CD4-positive, alpha-beta memory T cell (primary cell): ENCODE results near the gene CUEDC1. TPM values are rescaled to one million over a fixed set of nuclear protein-coding genes. Genes with fewer than 3 reads are reported as not detected.

Experiments
- CTCF ChIA-PET: fragments of 350-600 bp; sonication (Branson Sonifier 250); formaldehyde crosslinking; loops from one replicate; lab custom pipeline; 2021; ENCODE audit warnings: inconsistent platforms; ENCODE audit not compliant: partially characterized antibody; lab: Charles Lee
- POLR2A ChIA-PET: fragments of 350-600 bp; sonication (Branson Sonifier 250); formaldehyde crosslinking; loops from one replicate; lab custom pipeline; 2021; ENCODE audit not compliant: partially characterized antibody; lab: Charles Lee
- DNase-seq, 5 donors: peaks; one replicate each; pipeline versions ENCODE4 v3.0.0 to v3.0.0-alpha.2; 2020 to 2022; ENCODE audit warnings: mixed read lengths in 1 of 5
- H3K27ac ChIP-seq: one replicate; pipeline ENCODE4 v1.7.0; 2013; ENCODE audit warnings: low read depth, low read length
- H3K27me3 ChIP-seq: 2 replicates; pipeline ENCODE4 v1.7.0; 2013; ENCODE audit warnings: mild to moderate bottlenecking, low read length, moderate library complexity; ENCODE audit not compliant: insufficient read depth
- H3K36me3 ChIP-seq: 2 replicates; pipeline ENCODE4 v1.7.0; 2013; ENCODE audit warnings: mild to moderate bottlenecking, low read length, moderate library complexity; ENCODE audit not compliant: insufficient read depth
- H3K4me1 ChIP-seq: 2 replicates; pipeline ENCODE4 v1.7.0; 2013; ENCODE audit warnings: mild to moderate bottlenecking, low read length, moderate library complexity; ENCODE audit not compliant: insufficient read depth
- H3K4me3 ChIP-seq, 2 donors: one replicate each; pipeline ENCODE4 v1.7.0; 2013; ENCODE audit warnings: low read length in 2 of 2, mild to moderate bottlenecking in 1 of 2
- H3K9me3 ChIP-seq, 2 donors: one replicate each; pipeline ENCODE4 v1.7.0; 2013; ENCODE audit warnings: low read length in 2 of 2, control low read depth in 1 of 2; ENCODE audit not compliant: control insufficient read depth in 1 of 2
- H3K27ac Mint-ChIP-seq, 7 donors: one replicate each; pipeline ENCODE4 v1.8.0; 2020 to 2021; ENCODE audit warnings: mixed read lengths in 7 of 7, mild to moderate bottlenecking in 6 of 7, inconsistent platforms in 3 of 7, moderate library complexity in 3 of 7
- H3K27me3 Mint-ChIP-seq, 2 donors: one replicate each; pipeline ENCODE4 v1.8.0; 2020 to 2021; ENCODE audit warnings: mixed read lengths in 2 of 2
- H3K36me3 Mint-ChIP-seq, 2 donors: one replicate each; pipeline ENCODE4 v1.8.0; 2020 to 2021; ENCODE audit warnings: mixed read lengths in 2 of 2, inconsistent platforms in 1 of 2, mild to moderate bottlenecking in 1 of 2
- H3K4me1 Mint-ChIP-seq, 4 donors: one replicate each; pipeline ENCODE4 v1.8.0; 2020 to 2021; ENCODE audit warnings: mixed read lengths in 4 of 4, mild to moderate bottlenecking in 1 of 4
- H3K4me3 Mint-ChIP-seq, 8 donors: one replicate each; pipeline ENCODE4 v1.8.0; 2020 to 2021; ENCODE audit warnings: mixed read lengths in 8 of 8, mild to moderate bottlenecking in 7 of 8, moderate library complexity in 6 of 8, inconsistent platforms in 3 of 8
- H3K9me3 Mint-ChIP-seq, 8 donors: one replicate each; pipeline ENCODE4 v1.8.0; 2020 to 2021; ENCODE audit warnings: mixed read lengths in 8 of 8, mild to moderate bottlenecking in 5 of 8, inconsistent platforms in 3 of 8, moderate library complexity in 1 of 8
- intact Hi-C: fragments of 100-400 bp; cut with micrococcal nuclease; formaldehyde crosslinking; loops from one replicate; pipeline ENCODE4 v1.15.1; 2023
- polyA plus RNA-seq, 2 donors: library from polyadenylated mRNA; unstranded; fragments of 300-500 nt; fragmentation: Illumina TruSeq; gene quantifications; one replicate each; pipeline ENCODE4 v1.2.3, GENCODE V29; 2021
- total RNA-seq, 2 experiments: library from RNA; stranded (reverse); gene quantifications; one replicate each; pipeline ENCODE4 v1.2.3, GENCODE V29; 2021

The CUEDC1 gene
- total and polyA plus RNA-seq, 4 experiments from 2014 or later: 0.61 to 0.90 TPM; not detected in 2

DNA sequence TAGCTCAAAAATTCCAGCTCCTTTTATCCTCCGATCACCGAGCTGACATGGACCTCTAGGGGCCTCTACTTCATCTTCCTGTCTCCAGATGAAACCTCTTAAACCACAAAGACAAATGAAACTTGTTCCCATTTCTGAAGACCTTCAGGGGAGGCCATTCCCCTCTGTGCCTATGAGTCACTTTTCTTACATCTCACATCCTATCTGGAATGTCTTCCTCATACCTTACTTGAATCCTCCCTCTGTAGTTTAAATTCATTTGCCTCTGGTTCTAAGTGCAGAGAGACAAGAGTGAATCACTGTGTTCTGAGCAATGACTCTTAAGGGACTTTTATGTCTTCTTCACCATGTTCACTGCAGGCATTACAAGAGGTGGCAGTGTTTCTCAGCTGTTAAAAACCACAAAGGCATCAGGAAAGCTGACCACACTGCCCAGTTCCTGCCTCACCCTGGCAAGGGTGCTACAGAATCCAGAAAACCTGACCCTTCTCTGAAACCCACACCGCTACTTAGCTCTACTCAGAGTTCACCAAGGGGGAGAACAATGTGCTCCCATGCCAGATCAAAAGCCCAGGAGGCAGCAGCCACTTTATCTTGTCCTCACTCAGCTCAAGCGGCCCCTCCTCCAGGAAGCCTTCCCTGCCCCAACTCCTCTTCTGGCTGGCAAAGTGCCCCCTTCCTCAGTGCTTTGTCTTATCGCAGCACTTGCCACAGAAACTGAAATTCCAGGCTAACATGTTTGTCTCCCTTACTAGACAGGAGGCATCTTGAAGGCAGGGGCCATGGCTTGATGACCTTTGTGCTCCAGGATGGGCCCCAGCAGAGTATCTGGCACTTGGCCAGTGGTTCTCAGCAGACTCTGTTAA is 6.4 kb downstream of the CUEDC1 start:
- Histone ChIP-seq H3K27ac (no peak overlapping the region), H3K27me3 (no peaks in the 10 kb centered on the region), H3K36me3 (no peaks in the 10 kb centered on the region), H3K4me1 (peaks cover 18% of the 10 kb centered on the region), H3K4me3 (no peak overlapping the region), H3K9me3 (no peaks in the 10 kb centered on the region)
- intact Hi-C loops: loop anchor here (5.0 kb wide), 1 partner anchor 56 kb away; no protein-coding TSS in a partner anchor
- CTCF ChIA-PET: interaction anchor here (0.7 to 2.3 kb wide), 7 partner anchors 8 to 56 kb away, joined by 3 to 10 read pairs (median 4); no protein-coding TSS in a partner anchor
- Mint-ChIP-seq H3K4me3 (peak overlapping the region in 3 of 8 donors; percentile 22 to 33 (median 23)), H3K27ac (peak overlapping the region in 1 of 7 donors; percentile 57), H3K36me3 (peaks cover 0 to 2% of the 10 kb centered on the region in 2 donors), H3K27me3 (peaks cover 0 to 2% of the 10 kb centered on the region in 2 donors), H3K9me3 (no peaks in the 10 kb centered on the region), H3K4me1 (peaks cover 17 to 37% (median 24%) of the 10 kb centered on the region in 4 donors)
- POLR2A ChIA-PET: no interaction called here
- no peak for DNase-seq

DNA sequence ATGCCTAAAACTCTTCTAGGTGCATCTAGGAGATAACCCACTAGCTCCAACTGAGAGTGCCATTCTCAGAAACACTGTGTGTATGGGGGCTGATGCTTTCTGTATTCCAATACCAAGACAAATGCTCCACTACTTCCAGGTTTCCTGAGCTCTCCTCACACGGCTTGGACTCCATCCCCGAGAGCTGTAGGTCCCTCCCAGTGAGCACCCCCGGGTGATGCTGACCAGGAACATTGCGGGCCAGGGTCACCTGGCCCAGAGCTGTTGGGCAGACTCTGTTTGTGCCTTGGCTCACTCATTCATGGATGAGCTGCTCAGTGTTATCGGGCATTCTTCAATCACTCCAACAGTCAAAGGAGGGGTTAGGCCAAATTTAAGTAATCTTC is 7.0 kb downstream of the CUEDC1 start:
- no peak overlapping the region for H3K27ac Mint-ChIP-seq
- H3K27ac ChIP-seq: no peak overlapping the region
- H3K4me1 ChIP-seq: peaks cover 18% of the 10 kb centered on the region
- H3K27me3 ChIP-seq: no peaks in the 10 kb centered on the region
- CTCF ChIA-PET: interaction anchor here (0.7 to 2.3 kb wide), 10 partner anchors 8 to 252 kb away, joined by 3 to 10 read pairs (median 4); no protein-coding TSS in a partner anchor
- no peak for DNase-seq
- intact Hi-C loops: loop anchor here (5.0 kb wide), 1 partner anchor 56 kb away; no protein-coding TSS in a partner anchor
- H3K27me3 Mint-ChIP-seq: peaks cover 0 to 2% of the 10 kb centered on the region in 2 donors
- H3K36me3 ChIP-seq: no peaks in the 10 kb centered on the region
- no peak overlapping the region for H3K4me3 ChIP-seq
- H3K4me1 Mint-ChIP-seq: peaks cover 17 to 37% (median 20%) of the 10 kb centered on the region in 4 donors
- H3K9me3 ChIP-seq: no peaks in the 10 kb centered on the region
- H3K9me3 Mint-ChIP-seq: no peaks in the 10 kb centered on the region
- POLR2A ChIA-PET: no interaction called here
- H3K4me3 Mint-ChIP-seq: peak overlapping the region in 2 of 8 donors; percentile 23 to 33
- peaks cover 0 to 2% of the 10 kb centered on the region in 2 donors for H3K36me3 Mint-ChIP-seq

DNA sequence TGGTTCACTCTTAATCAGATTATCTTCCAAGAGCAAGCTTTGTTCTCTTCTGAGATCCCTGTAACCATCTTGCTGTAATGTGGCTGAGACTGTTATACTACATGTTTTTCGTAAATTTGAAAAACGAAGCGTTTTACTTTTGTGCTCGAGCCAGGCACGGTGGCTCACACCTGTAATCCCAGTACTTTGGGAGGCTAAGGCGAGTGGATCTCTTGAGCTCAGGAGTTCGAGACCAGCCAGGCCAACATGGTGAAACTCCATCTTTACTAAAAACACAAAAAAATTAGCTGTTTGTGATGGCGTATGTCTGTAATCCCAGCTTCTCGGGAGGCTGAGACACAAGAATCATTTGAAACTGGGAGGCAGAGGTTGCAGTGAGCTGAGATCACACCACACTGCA is 7.8 kb downstream of the CUEDC1 start:
- Mint-ChIP-seq H3K4me1 (peaks cover 17 to 37% (median 20%) of the 10 kb centered on the region in 4 donors), H3K27me3 (peaks cover 0 to 2% of the 10 kb centered on the region in 2 donors), H3K36me3 (peaks cover 0 to 2% of the 10 kb centered on the region in 2 donors), H3K4me3 (peak overlapping the region; percentile 86 to 99 (median 92)), H3K9me3 (no peaks in the 10 kb centered on the region), H3K27ac (peak overlapping the region in 1 of 7 donors; percentile 44)
- Histone ChIP-seq H3K4me1 (peaks cover 18% of the 10 kb centered on the region), H3K27ac (no peak overlapping the region), H3K27me3 (no peaks in the 10 kb centered on the region), H3K9me3 (no peaks in the 10 kb centered on the region), H3K36me3 (no peaks in the 10 kb centered on the region), H3K4me3 (no peak overlapping the region)
- intact Hi-C loops: loop anchor here (5.0 kb wide), 1 partner anchor 55 kb away; no protein-coding TSS in a partner anchor
- ChIA-PET CTCF (interaction anchor here (0.8 to 2.3 kb wide), 12 partner anchors 9 to 302 kb away, joined by 3 to 10 read pairs (median 4); no protein-coding TSS in a partner anchor), POLR2A (interaction anchor here (1.0 to 1.2 kb wide), 3 partner anchors 8 to 95 kb away, joined by 3 read pairs; partner anchors contain the start of genes CUEDC1 and SRSF1)
- no peak for DNase-seq

DNA sequence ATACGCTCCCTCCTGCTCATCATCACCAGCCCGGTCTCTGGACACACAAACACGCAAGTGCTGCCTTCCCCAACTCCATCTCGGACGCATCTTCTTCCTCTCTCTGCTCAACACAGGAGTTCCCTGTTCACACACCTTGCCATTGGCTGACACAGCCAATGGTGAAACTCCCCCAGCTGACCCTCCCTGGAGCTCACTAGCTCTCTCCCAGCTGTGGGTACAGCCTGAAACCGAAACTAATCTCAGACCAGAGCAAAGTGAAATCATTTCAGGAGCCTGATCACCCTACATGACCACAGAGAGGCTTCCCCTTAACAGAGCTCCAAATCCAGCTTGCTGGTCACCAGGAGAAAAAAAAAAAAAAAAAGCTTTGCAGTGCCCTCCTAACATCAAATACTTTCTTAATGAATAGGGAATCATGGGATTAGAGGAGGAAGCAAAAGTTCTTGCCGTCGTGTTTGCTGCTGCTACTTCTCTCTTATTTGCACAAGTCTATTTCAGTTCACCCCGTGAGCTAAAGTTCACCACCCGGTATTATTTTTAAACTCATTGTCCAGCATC is 8.3 kb downstream of the CUEDC1 start:
- Mint-ChIP-seq H3K36me3 (peaks cover 0 to 2% of the 10 kb centered on the region in 2 donors), H3K9me3 (no peaks in the 10 kb centered on the region), H3K27ac (peak overlapping the region; percentile 3 to 93 (median 53)), H3K4me1 (peaks cover 17 to 37% (median 20%) of the 10 kb centered on the region in 4 donors), H3K27me3 (peaks cover 0 to 2% of the 10 kb centered on the region in 2 donors), H3K4me3 (peak overlapping the region; percentile 86 to 99 (median 92))
- intact Hi-C loops: loop anchor here (5.0 kb wide), 1 partner anchor 55 kb away; no protein-coding TSS in a partner anchor
- Histone ChIP-seq H3K27me3 (no peaks in the 10 kb centered on the region), H3K9me3 (no peaks in the 10 kb centered on the region), H3K4me1 (peaks cover 18% of the 10 kb centered on the region), H3K36me3 (no peaks in the 10 kb centered on the region), H3K27ac (no peak overlapping the region), H3K4me3 (peak overlapping the region in 1 of 2 donors; percentile 42)
- ChIA-PET POLR2A (interaction anchor here (1.0 to 1.2 kb wide), 4 partner anchors 9 to 95 kb away, joined by 3 to 5 read pairs (median 3); partner anchors contain the start of genes CUEDC1 and SRSF1), CTCF (interaction anchor here (0.8 to 2.3 kb wide), 12 partner anchors 10 to 303 kb away, joined by 3 to 10 read pairs (median 4); no protein-coding TSS in a partner anchor)
- peak; percentile 21 to 52 (median 29) for DNase-seq

DNA sequence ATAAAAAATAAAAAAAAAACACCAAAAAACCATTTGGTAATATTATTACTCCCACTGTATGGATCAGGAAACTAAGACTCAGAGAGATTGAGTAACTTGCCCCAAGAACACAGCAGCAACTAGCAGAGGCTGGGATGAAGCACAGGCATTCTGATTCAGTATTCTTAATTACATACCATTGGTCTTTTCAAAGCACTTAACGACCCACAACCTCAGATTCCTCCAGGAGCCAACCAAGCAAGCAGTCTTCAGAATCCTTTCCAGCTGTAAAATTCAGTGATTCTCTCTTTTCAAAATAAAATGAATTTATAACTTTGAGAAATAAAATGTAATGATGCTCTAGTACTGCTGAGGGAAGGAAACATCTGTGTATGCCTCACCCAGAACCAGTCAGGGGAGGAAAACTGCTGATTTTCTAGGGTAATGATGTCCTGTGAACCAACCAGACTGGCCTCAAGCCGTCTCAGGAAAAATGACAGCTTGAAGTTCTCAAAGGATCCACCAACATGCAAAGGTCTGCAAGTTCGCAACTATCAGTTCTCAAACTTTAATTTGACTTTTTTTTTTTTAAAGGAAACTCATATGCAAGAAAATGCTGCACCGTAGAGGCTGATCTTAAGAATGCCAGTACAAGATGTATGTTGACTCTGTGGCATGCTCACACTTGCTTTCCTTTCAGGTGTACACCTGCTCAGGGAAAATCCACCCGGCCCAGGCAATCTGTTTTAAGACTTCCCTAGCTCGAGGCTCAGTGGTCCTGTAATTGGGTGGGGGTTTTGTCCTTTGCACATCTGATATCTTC is 9.0 kb downstream of the CUEDC1 start:
- intact Hi-C loops: loop anchor here (5.0 kb wide), 1 partner anchor 54 kb away; no protein-coding TSS in a partner anchor
- Histone ChIP-seq H3K9me3 (no peaks in the 10 kb centered on the region), H3K27me3 (no peaks in the 10 kb centered on the region), H3K4me1 (peaks cover 18% of the 10 kb centered on the region), H3K36me3 (no peaks in the 10 kb centered on the region), H3K27ac (no peak overlapping the region), H3K4me3 (peak overlapping the region in 1 of 2 donors; percentile 42)
- peak overlapping the region; percentile 86 to 99 (median 92) for H3K4me3 Mint-ChIP-seq
- H3K27ac Mint-ChIP-seq: peak overlapping the region; percentile 3 to 93 (median 53)
- peaks cover 0 to 3% of the 10 kb centered on the region in 2 donors for H3K27me3 Mint-ChIP-seq
- ChIA-PET POLR2A (interaction anchor here (0.6 to 1.2 kb wide), 5 partner anchors 9 to 94 kb away, joined by 3 to 5 read pairs (median 3); partner anchors contain the start of gene CUEDC1), CTCF (interaction anchor here (0.8 to 2.3 kb wide), 9 partner anchors 9 to 304 kb away, joined by 3 to 9 read pairs (median 4); partner anchors contain the start of gene CUEDC1)
- H3K36me3 Mint-ChIP-seq: peaks cover 0 to 2% of the 10 kb centered on the region in 2 donors
- peaks cover 16 to 37% (median 20%) of the 10 kb centered on the region in 4 donors for H3K4me1 Mint-ChIP-seq
- no peaks in the 10 kb centered on the region for H3K9me3 Mint-ChIP-seq
- DNase-seq: peak in 1 of 5 donors; percentile 7

DNA sequence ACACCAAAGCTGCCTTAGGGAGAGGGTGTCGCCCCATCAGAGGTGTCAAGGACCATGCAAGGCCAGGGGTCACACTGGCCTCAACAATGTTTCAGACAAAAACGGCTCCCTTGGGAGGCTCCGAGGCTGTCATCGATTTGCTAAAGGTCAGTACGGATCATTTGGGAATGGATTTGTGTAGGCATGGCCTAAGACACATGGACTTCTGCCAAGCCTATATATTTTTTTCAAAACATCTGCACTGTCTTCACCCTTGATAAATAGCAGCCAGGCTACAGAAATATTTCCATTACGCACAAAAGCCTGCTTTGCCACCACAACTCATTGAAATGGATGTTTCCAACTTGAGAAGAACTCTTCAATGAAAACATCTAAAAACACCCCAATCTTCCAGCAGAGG is 10.3 kb downstream of the CUEDC1 start:
- no peak overlapping the region for H3K27ac Mint-ChIP-seq
- no peak for DNase-seq
- Histone ChIP-seq H3K9me3 (no peaks in the 10 kb centered on the region), H3K4me1 (peaks cover 18% of the 10 kb centered on the region), H3K4me3 (no peak overlapping the region), H3K27ac (no peak overlapping the region), H3K27me3 (peaks cover 5% of the 10 kb centered on the region), H3K36me3 (no peaks in the 10 kb centered on the region)
- peaks cover 0 to 2% of the 10 kb centered on the region in 2 donors for H3K36me3 Mint-ChIP-seq
- intact Hi-C loops: loop anchor here (5.0 kb wide), 1 partner anchor 53 kb away; no protein-coding TSS in a partner anchor
- no peak overlapping the region for H3K4me3 Mint-ChIP-seq
- ChIA-PET CTCF (no interaction called here), POLR2A (no interaction called here)
- peaks cover 15 to 30% (median 18%) of the 10 kb centered on the region in 4 donors for H3K4me1 Mint-ChIP-seq
- H3K27me3 Mint-ChIP-seq: peaks cover under 1 to 11% of the 10 kb centered on the region in 2 donors
- H3K9me3 Mint-ChIP-seq: no peaks in the 10 kb centered on the region
